ENCODE results near the gene NOX5.

NOX5 gene

DNA sequence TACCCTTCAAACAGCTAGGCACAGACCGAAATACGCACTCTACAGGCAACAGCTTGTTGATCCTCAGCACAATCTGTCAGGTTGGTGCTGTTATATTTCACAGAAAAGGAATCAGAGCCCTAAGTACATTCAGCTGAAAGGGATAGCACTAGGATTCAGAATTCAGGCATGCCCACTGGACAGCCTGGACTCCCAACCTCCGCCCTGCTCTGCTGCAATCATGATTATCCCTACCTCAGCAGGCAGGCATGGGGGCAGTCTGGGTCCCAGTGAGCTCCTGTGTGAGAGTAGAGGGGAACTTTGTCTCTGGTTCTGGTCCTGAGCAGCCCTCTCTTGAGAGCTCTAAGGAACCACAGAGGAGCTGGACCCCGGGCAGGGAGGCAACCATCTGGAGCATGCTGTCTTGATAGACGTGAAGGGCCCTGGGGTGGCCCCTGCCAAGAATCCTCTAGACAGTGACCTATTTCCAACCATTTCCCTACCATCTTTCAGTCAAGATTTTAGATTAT, 23.4 kb upstream of the NOX5 start:
- DNase-seq (ENCODE audit: low spot score) (no peak), FAIRE-seq (no peak)

DNA sequence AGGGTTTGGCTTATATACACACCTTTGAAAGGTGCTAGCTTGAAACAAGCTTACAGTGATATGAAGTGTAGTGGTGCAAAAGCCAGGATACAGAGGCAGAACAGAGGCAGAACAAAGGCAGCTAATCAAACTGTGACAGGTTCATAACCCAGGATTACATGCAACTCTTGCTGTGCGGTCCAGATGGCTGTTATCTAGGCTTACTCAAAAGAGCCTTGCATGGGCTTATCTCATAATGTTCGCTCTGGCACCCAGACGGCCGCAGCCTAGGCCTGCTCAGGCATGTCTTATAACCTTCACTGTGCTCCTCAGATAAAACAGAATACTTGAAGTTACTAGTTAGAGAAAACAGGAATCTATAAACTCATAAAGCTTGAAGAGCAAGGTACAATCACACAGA, 22.8 kb upstream of the NOX5 start:
- DNase-seq (ENCODE audit: low spot score), result no peak
- FAIRE-seq, result no peak

DNA sequence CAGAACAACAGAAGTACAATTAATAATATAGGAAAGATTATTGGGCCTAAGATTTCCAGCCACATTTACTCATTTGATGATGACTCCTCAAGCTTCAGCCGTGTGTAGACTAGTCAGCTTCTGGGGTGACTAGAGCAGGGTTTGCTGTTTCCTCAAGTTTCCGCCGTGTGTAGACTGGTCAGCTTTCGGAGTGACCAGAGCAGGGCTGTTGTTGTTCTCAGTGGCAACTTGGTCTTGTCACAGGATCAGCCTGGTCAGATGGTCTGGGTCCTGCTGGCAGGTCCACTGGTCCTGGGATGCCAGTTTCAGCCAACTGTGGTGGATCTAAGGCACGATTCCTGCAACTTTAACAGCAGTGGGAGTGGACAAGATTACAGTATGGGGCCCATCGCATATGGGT, 21.8 kb upstream of the NOX5 start:
- DNase-seq (ENCODE audit: low spot score), result no peak
- no peak for FAIRE-seq

DNA sequence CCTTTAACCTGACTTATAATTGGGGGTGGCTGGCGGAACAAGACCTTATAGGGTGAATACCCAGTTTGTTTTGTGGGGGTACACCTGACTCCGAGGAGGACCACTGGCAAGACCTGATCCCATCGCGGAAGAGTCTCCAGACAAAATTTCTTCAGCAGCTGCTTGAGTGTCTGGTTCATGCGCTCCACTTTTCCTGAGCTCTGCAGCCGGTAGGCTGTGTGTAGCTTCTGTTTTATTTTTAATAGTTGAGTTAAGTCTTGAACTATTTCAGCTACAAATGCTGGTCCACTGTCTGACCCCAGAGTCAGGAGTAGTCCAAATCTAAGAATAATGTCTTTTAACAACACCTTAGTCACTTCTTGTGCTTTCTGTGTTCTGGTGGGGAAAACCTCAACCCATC, 21.2 kb upstream of the NOX5 start:
- no peak for FAIRE-seq
- no peak for DNase-seq (ENCODE audit: low spot score)

DNA sequence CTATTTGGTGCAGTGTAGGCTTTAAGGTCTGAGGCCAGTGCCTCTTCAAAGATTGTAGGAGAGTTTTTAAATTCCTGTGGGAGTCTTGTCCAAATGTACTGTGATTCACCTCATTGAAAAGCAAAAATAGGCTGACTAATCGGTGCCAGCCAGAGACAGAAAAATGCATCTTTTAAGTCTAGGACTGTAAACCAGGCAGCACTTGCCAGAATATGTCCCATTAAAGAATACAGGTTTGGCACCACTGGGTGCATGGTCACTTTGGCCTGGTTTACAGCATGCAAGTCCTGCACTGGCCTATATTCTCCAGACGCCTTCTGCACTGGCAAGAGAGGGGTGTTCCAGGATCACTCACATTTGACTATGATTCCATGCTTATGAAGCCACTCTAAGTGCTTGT, 20.3 kb upstream of the NOX5 start:
- peak; percentile 69 for DNase-seq (ENCODE audit: low spot score)

DNA sequence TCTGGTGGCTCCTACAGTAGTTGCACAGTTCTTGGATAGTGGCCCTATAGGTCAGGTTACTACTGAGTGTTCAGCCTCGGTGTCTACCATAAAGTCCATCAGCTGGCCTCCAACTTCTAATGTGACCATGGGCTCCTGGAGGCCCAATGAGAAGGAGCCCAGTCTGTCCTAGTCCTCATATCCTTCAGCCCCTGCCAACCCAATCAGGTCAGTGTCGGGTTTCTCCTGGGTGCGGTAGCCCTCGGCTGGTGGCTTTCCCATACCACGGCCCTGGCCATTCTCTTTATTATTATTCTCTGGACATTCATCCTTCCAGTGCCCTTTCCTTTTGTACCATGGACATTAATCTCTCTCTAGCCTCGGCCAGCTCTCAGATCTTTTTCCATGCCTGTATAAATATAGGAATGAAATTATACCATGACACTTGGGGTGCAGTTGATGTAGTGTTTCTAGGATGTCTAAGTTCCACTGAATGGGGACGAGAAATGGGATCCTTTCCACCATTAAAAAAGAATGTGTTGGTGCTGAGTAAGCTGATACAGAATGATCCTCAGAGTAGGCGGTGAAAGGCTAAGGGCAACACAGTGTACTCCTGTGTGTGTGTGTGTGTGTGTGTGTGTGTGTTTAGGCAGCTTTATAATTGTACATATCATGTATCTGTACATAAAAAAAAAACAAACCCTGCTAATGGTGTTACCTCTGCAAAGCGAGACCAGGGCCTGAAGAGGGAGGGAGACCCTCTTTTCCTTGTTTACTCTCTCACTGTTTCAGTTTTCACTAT, 19.3 kb upstream of the NOX5 start:
- FAIRE-seq (no peak), DNase-seq (ENCODE audit: low spot score) (no peak)

More for the DNA sequence above, 20.3 kb upstream of the NOX5 start:
- FAIRE-seq, result no peak

DNA sequence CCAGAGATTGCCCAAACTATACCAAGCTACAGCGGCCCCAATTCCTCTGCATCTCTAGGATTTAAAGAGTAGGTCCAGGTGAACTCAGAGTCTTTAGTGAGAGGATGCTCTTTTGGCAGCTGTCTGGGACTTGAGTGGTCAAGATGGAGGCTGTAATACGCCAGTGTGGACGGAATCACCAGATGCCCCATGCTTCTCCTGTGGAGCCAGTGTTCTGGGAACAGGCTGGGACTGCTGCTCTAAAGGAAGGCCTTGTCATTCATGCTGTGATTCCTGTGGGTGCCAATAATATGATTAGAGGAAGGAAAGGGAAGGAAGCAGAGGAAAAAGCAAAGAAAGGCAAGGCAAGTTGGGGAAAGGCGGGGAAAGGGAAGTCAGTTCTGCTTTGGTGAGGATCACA, 17.4 kb upstream of the NOX5 start:
- FAIRE-seq (no peak), DNase-seq (ENCODE audit: low spot score) (no peak)

DNA sequence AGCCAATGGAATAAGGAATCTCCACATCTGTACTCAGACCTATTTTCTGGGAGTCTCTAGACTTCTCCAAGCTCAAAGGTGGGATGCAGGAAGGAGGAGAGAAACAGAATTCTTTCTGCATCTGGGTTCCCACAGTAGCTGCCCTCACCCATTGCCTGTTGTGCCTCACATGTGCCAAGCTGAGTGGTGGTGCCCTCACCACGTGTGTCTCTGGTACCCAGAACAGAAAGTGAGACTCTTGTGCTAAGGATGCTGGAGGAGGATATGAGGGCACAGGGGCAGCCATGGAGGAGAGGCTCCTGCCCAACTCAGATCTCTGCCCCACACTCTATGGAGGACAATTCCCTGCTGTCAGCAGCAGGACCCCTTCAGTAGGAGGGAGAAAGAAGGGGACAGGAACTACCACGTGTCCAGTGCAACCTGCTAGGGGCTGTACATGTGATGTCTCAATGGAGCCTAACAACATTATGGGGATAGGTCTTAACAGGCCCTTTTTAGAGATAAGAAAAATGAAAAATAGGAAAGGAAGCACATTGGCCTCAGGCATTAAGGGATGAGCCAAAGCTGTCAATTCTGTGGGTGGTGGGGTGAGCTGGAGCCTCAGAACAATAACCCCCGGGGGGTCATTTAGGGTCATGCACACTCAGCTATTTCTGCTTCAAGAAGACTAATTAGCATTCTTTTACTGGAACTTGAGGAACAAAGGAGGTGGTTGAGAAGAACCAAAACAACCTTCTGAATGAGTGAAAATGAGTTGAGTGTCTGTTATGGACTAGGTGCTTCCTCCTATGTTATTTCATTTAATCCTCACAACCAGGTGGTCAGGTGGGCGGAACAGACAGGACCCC, 16.3 kb upstream of the NOX5 start:
- DNase-seq (ENCODE audit: low spot score) (no peak), FAIRE-seq (no peak)

DNA sequence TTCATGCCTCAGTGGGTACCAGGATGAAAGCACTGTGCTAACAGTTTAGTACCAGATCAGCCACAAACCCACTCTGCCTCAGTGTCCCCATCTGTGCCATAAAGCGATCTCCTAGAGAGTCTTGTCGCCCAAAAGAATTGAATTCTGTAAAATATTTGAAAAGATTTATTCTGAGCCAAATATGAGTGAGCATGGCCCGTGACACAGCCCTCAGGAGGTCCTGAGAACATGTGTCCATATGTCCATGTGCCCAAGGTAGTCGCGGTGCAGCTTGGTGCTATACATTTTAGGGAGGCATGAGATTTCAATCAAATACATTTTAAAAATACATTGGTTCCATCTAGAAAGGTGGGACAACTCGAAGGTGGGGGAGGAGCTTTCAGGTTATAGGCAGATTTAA, 15.4 kb upstream of the NOX5 start:
- DNase-seq (ENCODE audit: low spot score), result no peak
- FAIRE-seq, result no peak

DNA sequence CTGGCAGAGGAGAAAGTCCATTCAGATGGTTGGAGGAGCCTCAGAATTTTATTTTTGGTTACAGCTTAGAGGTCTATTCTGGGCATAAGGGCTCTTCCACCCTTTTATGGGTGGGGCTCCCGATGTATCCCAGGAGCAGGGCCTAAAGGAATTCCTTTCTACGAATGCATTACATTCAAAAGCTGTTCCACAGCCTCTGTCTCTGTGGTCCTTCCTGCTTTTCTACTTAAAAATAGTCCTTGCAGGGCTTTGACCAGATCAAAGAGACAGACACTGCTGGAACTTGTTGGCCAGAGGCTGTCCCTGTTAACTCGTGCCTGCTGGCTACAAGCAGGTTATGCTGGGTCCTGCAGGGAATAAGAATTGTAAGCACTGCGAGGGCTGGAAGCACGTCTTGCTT, 14.4 kb upstream of the NOX5 start:
- no peak for DNase-seq (ENCODE audit: low spot score)
- FAIRE-seq, result no peak

DNA sequence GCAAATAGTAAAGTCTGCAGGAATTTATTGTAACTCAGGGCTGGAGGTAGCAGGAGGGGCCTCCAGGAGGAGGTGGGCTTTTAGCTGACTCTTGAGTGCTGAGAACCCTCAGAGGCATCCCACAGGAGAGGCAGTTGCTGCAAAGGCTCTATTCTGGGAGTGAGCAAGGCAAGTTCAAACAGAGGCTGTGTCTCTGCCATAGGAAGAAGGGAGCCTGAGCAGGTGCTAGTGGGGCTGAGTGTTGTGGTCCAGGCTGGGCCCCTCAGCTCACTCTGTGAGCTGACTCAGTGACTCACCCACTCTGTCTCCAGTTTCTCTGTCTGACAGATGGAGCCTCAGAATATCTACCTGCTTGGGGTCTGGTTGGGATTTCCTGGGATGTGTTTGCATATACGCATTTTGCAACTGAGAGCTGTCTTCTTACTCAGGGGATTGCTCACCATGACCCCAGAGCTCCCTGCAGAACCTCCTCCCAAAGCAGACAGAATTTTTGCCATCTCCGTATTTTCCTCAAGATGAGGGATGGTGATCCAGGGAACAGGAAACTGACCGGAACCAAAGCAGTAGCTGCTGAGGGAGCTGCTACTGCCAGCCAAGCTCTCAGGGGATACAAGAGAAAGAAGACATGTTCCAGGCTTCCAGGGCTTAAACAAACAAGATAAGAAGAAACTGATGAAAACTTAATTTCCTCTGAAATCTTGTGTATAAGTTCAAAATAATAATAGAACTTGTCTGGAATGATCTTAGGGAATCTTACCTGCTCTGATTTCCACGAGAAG, 13.6 kb upstream of the NOX5 start:
- no peak for DNase-seq (ENCODE audit: low spot score)
- FAIRE-seq, result no peak

DNA sequence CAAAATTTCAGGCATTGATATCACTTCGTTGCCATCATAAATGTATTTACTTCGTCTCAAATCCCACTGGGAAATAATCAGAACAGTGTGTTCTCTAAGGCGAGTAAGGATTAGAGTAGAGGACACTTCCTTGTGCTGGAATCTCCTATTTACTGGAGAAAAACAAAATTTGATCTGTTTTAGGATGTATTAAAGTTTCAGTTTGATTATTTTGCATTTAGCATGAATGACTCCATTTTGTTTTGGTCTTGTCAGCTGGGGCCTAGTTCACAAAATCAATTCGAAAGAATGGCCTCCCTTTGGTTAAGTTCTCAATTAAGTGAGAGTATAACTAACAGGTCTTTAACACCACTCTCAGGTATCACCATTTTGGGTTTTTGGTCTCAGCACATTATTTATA, 11.7 kb upstream of the NOX5 start:
- DNase-seq (ENCODE audit: low spot score) (no peak), FAIRE-seq (no peak)

DNA sequence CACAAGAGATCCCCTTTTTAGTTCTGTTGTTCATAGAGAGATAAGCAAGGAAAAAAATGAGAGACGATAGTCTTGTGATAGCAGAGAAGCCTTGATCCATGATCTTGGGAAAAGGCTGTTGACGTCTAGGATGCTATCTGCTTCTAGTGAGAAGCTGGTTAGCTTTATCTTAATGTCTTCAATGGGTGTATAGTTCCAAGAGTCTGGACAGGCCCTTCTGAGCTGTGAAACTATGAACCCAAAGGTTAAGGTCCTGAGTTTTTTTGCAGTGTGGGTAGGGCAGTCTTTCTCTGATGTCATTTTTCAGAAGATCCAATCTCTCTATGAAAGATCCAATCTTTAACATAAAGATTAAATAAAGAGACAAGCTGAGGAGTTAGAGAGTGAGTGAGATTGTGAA, 10.5 kb upstream of the NOX5 start:
- DNase-seq (ENCODE audit: low spot score) (no peak), FAIRE-seq (no peak)

DNA sequence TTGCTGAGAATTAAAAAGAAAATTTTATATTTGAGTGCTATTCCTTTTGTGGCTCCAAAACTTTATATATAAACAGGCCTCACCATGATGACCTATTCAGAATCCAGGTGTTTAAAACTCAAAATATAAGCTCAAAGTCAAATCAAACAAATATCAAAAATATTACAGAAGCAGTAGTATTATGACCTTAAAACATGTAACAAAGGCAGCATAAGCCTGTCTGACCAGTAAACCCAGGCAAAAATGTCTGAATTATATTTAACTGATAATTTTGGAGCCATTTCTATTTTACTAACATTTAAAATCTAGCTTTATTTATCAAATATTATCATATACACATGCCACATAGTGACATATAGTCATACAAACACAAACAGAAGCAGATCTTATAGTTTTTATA, 6.4 kb upstream of the NOX5 start:
- FAIRE-seq (no peak), DNase-seq (ENCODE audit: low spot score) (no peak)

DNA sequence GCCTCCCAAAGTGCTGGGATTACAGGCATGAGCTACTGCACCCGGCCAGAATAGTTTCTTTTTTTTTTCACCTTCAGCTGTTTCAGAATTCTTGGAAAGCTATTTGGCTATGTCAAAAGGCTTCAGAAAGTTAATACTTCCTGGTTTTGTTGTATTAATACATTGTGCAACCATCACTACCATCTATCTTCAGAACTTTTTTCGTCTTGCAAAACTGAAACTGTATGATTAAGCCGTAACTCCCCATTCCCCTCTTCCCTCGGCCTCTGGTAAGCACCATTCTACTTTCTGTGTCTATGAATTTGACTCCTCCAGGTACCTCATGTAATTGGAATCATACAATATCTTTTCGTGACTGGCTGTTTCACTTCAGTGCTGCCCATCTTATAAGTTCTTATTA, 5.2 kb upstream of the NOX5 start:
- no peak for FAIRE-seq
- no peak for DNase-seq (ENCODE audit: low spot score)

DNA sequence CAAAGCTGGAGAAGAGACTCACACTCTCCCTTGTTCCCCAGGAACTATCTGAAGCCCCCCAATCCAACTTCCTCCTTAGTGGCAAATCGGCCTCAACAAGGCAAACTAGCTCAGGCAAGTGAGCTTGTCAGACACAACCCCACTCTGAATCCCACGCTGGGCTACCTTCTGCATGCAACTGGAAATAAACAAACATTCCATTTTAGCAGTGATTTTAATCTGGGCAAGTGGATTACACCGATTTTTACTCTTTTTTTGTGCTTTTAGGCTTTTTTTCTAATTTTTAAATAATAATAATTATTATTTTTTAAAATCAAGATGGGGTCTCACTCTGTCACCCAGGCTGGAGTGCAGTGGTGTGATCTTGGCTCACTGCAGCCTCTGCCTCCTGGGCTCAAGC, 2.9 kb upstream of the NOX5 start:
- FAIRE-seq, result no peak

DNA sequence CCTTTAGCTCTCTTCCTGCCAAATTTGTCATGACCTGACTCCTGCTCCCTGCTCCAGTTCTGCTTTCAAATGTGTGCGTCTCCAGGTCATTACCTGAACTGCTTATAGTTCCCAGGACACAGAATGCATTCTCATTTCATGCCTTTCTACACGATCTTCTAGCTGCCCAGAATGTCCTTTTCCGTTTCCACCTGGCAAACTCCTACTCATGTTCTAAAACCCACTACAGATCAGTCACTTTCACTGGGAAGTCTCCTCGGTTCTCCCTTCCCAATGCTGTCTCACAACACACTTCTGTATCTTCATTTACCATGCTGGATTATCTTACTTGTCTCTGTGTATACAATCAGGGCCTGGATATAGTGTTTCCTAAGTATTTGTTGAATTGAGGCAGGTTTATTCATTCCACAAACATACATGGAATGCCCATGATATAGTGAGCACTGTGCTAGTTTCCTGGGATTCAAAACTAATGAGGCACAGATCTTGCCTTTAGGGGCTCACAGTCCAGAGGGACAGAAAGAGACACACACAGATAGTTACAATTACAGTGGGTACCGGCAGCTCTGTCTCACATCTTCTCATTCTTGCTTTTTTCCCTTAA, 1.6 kb upstream of the NOX5 start:
- DNase-seq (ENCODE audit: low spot score) (no peak), FAIRE-seq (no peak)

More for the DNA sequence above, 2.9 kb upstream of the NOX5 start:
- no peak for DNase-seq (ENCODE audit: low spot score)

DNA sequence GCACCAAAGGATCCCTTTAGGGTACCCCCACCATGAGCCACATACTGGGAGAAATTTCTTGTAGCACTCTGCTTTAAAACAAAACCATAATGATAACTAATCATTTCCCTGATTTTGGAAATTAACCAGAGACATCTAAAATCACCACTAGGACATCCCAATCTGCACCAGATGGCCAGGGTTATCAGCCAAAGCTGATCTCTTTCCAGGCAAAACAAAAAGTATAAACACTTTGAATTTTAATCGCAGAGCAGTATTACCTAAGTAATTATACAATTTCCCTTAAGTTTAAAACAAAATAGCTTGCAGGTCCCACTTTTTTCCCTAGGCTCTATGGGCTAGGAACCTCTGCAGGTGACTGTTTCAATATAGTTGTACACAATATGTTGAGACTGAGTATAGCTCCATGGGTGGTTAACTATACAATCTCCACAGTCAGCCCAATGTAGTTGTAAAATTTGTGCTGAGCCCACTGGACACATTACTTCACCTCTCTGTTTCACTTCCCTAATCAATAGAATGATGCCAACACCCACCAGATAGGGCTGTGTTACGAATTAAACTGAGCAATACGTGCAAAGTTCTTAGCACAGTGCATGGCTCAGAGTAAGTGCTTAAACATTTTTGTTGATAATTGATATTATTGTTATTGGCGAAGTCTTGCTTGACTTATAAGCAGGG, 629 bp upstream of the NOX5 start:
- DNase-seq (ENCODE audit: low spot score) (no peak), FAIRE-seq (no peak)

DNA sequence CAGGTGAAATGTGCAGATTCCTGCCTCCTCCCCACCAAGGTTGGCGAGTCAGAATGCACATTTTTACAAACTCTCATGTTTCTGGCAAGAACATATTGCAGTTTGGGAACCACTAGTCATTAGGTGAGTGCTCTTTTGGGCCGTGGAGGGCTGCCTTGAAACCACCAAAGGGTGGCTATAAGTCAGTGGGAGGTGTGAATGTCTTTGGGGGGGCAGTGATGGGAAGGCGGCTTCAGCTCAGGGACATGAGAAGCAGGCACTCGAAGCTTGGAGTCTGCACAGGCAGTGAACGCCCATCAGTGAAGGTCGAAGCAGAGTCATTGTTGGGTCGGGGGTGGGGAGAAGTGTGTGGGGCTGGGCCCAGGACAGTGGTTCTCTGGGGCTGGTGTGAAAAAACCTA, 1.1 kb downstream of the NOX5 start:
- DNase-seq (ENCODE audit: low spot score), result no peak
- FAIRE-seq, result no peak

DNA sequence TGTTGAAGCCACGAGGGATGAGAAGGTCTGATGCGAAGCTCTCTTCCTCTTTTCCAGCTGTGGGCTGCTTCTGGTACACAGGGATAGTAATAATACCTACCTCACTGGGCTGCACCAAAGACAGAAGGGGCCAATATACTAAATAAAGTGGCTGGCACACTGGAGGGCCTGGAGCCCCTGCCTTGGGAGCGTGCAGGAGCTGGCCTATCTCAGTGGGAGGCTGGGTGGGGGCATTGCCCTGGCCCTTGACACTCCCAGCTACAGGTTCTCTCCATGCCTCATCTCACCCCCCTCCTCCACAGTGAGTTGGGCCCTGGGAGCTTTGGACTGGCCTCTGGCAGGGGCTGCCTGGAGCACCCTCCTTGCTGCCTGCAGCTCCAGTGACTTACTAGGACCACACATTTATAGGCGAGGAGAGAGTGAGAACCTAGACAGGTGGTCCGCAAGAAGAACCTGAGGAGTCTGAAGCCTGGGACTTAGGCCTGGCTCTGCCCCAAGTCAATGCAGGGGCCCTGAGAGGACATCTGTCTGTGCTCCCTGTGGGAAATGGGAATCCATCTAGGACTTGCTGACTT, 1.6 kb downstream of the NOX5 start:
- DNase-seq (ENCODE audit: low spot score) (no peak), FAIRE-seq (no peak)

DNA sequence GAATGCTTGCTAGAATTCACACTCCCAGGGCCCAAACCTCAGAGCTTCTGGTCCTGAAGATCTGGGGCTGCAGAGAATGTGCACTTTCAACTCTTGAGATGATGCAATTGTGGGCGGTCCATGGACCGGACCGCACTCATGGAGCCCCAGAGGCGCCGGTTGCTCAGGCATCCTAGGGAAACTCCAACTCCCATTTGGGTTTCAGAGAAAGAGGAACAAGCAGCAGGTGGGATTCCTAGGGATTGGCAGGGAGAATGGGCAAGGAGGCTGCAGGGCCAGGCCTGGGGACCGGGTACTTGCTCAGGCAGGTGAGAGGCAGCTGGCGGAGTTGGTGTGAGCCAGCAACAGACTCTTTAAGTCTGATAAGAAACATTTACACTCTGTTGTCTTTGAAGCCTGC, 3.5 kb downstream of the NOX5 start:
- FAIRE-seq, result no peak
- no peak for DNase-seq (ENCODE audit: low spot score)
